Measurements from ENCODE around the gene CRISPLD2.

CRISPLD2 gene

GRCh38 chr16:84800158-84800978 lies 19.4 kb upstream of the CRISPLD2 start:
- Histone ChIP-seq H3K27ac (ENCODE audit: low read length) (no peak overlapping the region), H3K4me3 (ENCODE audit: low read length) (no peak overlapping the region), H3K9ac (ENCODE audit: low read length) (no peak overlapping the region), H3K27me3 (ENCODE audit: low read depth, low read length) (no peaks in the 10 kb centered on the region), H3K79me2 (ENCODE audit: low read length) (no peaks in the 10 kb centered on the region), H3K4me2 (ENCODE audit: low read length) (no peak overlapping the region), H4K20me1 (ENCODE audit: insufficient read depth, low read length) (no peaks in the 10 kb centered on the region), H3K4me1 (ENCODE audit: low read length) (no peaks in the 10 kb centered on the region), H3K36me3 (replicated peaks; ENCODE audit: low read depth, low read length) (no peaks in the 10 kb centered on the region), H2AFZ (ENCODE audit: low read depth, low read length) (no peak overlapping the region), H3K9me3 (ENCODE audit: insufficient read depth, low read length) (no peaks in the 10 kb centered on the region)
- TF ChIP-seq CTCF (IDR thresholded peaks at IDR 0.05; ENCODE audit: low read depth, low read length): no peak
- no peak for TF ChIP-seq EZH2phosphoT487 (IDR thresholded peaks at IDR 0.05; ENCODE audit: low read depth)

GRCh38 chr16:84803146-84803545 lies 16.6 kb upstream of the CRISPLD2 start:
- Histone ChIP-seq H3K79me2 (ENCODE audit: low read length) (no peaks in the 10 kb centered on the region), H3K9me3 (ENCODE audit: insufficient read depth, low read length) (no peaks in the 10 kb centered on the region), H4K20me1 (ENCODE audit: insufficient read depth, low read length) (no peaks in the 10 kb centered on the region), H3K9ac (ENCODE audit: low read length) (no peak overlapping the region), H3K36me3 (replicated peaks; ENCODE audit: low read depth, low read length) (no peaks in the 10 kb centered on the region), H3K27me3 (ENCODE audit: low read depth, low read length) (no peaks in the 10 kb centered on the region), H2AFZ (ENCODE audit: low read depth, low read length) (no peak overlapping the region), H3K4me1 (ENCODE audit: low read length) (peaks cover 4% of the 10 kb centered on the region), H3K27ac (ENCODE audit: low read length) (no peak overlapping the region), H3K4me3 (ENCODE audit: low read length) (no peak overlapping the region), H3K4me2 (ENCODE audit: low read length) (no peak overlapping the region)
- TF ChIP-seq EZH2phosphoT487 (IDR thresholded peaks at IDR 0.05; ENCODE audit: low read depth): no peak
- no peak for TF ChIP-seq CTCF (IDR thresholded peaks at IDR 0.05; ENCODE audit: low read depth, low read length)

- Histone ChIP-seq H2AFZ (ENCODE audit: low read depth, low read length) (no peak overlapping the region), H3K4me1 (ENCODE audit: low read length) (peaks cover 4% of the 10 kb centered on the region), H3K27ac (ENCODE audit: low read length) (no peak overlapping the region), H4K20me1 (ENCODE audit: insufficient read depth, low read length) (no peaks in the 10 kb centered on the region), H3K27me3 (ENCODE audit: low read depth, low read length) (no peaks in the 10 kb centered on the region), H3K4me3 (ENCODE audit: low read length) (no peak overlapping the region), H3K36me3 (replicated peaks; ENCODE audit: low read depth, low read length) (no peaks in the 10 kb centered on the region), H3K9me3 (ENCODE audit: insufficient read depth, low read length) (no peaks in the 10 kb centered on the region), H3K79me2 (ENCODE audit: low read length) (no peaks in the 10 kb centered on the region), H3K4me2 (ENCODE audit: low read length) (no peak overlapping the region), H3K9ac (ENCODE audit: low read length) (no peak overlapping the region)
- no peak for TF ChIP-seq CTCF (IDR thresholded peaks at IDR 0.05; ENCODE audit: low read depth, low read length)
- no peak for TF ChIP-seq EZH2phosphoT487 (IDR thresholded peaks at IDR 0.05; ENCODE audit: low read depth)
Measured at GRCh38 chr16:84804326-84804725, 15.5 kb upstream of the CRISPLD2 start.

GRCh38 chr16:84806256-84806889 lies 13.4 kb upstream of the CRISPLD2 start:
- no peaks in the 10 kb centered on the region for H3K36me3 ChIP-seq (replicated peaks; ENCODE audit: low read depth, low read length)
- peaks cover 11% of the 10 kb centered on the region; the same call in 1 of the 2 replicates for H3K27me3 ChIP-seq (ENCODE audit: low read depth, low read length)
- no peaks in the 10 kb centered on the region for H3K79me2 ChIP-seq (ENCODE audit: low read length)
- no peak overlapping the region for H3K27ac ChIP-seq (ENCODE audit: low read length)
- no peaks in the 10 kb centered on the region for H4K20me1 ChIP-seq (ENCODE audit: insufficient read depth, low read length)
- 0 out of 2 replicates have a peak overlapping the region, but pooled peaks have one; percentile 3 for H3K4me3 ChIP-seq (ENCODE audit: low read length)
- H3K4me1 ChIP-seq (ENCODE audit: low read length): peaks cover 4% of the 10 kb centered on the region
- H3K9me3 ChIP-seq (ENCODE audit: insufficient read depth, low read length): no peaks in the 10 kb centered on the region
- no peak overlapping the region for H3K9ac ChIP-seq (ENCODE audit: low read length)
- H2AFZ ChIP-seq (ENCODE audit: low read depth, low read length): no peak overlapping the region
- no peak for TF ChIP-seq CTCF (IDR thresholded peaks at IDR 0.05; ENCODE audit: low read depth, low read length)
- TF ChIP-seq EZH2phosphoT487 (IDR thresholded peaks at IDR 0.05; ENCODE audit: low read depth): no peak
- peak overlapping the region; percentile 39 for H3K4me2 ChIP-seq (ENCODE audit: low read length)

All from OCI-LY3 (cell line).